ENCODE measurements around the gene S100A9.

DNA sequence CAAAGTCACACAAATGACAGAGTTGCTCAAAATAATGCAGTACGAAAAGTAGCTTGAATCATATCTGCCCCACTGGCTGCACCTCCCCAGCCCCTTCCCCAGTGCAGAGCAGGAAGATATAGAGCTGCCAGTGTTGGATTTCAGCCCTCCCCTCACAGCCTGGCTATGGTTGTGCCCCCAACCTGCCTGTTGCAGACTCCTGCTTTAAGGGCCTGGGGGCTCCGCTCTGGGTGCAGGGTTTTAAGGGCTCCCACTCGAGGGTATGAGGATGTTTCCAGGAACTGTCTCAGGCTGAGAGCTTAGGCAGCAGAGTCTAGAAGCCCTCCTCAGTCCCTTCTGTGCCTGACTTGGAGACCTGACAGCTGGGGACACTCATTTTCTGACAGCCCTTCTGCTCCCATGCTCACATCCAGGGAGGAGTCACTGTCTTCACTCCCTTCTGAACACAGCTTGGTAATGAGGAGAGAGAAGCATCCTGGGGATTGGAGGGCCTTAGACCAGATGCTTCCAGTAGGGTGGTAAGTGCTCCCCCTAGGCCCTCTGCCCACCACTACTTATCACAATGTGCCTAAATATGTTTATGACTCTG lies 4.6 kb downstream of the S100A9 start:
- TF ChIP-seq FOXM1 (IDR thresholded peaks at IDR 0.05; ENCODE audit: borderline replicate concordance, low read depth) = no peak
- no peak for TF ChIP-seq CREB1 (IDR thresholded peaks at IDR 0.05; ENCODE audit: low read depth)
- TF ChIP-seq EGR1 (IDR thresholded peaks at IDR 0.05) = no peak
